Testis (tissue), 2 donors: ENCODE data around the gene WDR86.

Experiments used
- POLR2A ChIP-seq: fragments of 450-650 bp; IDR thresholded peaks from one replicate; pipeline ENCODE4 v1.6.1; 2017; ENCODE audit warnings: antibody characterized with exemption, mild to moderate bottlenecking, moderate library complexity
- TF ChIP-seq, protein P1 (sequence below), 3 experiments: fragments of 450-650 bp in 2 of 3; fragments of 200-600 bp in 1 of 3; sonication (generic) in 1 of 3; IDR thresholded peaks; one replicate each; pipeline ENCODE4 v1.5.1; 2016 to 2019; ENCODE audit warnings: antibody characterized with exemption in 3 of 3, mild to moderate bottlenecking in 2 of 3, moderate library complexity in 1 of 3

DNA sequence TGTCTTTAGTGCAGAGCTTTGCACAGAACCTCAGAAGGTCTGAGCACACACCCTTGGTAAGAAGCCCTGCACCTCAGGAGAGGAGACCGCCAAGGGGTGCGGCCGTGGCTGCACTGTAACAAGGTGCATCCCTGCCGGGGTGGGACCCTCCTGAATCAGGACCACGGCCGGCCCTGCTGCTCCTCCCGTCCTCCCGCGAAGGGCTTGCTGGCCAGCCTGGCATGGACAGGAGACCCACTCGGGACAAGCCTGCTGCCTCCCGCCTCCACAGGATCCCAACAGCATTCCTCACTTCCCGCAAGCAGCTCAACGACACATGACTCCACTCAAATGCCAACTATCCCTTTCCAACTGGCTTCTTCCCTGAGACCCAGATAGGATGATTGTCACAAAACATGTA is 12.8 kb downstream of the WDR86 start:
- no peak for TF ChIP-seq POLR2A
- TF ChIP-seq, protein P1, sequence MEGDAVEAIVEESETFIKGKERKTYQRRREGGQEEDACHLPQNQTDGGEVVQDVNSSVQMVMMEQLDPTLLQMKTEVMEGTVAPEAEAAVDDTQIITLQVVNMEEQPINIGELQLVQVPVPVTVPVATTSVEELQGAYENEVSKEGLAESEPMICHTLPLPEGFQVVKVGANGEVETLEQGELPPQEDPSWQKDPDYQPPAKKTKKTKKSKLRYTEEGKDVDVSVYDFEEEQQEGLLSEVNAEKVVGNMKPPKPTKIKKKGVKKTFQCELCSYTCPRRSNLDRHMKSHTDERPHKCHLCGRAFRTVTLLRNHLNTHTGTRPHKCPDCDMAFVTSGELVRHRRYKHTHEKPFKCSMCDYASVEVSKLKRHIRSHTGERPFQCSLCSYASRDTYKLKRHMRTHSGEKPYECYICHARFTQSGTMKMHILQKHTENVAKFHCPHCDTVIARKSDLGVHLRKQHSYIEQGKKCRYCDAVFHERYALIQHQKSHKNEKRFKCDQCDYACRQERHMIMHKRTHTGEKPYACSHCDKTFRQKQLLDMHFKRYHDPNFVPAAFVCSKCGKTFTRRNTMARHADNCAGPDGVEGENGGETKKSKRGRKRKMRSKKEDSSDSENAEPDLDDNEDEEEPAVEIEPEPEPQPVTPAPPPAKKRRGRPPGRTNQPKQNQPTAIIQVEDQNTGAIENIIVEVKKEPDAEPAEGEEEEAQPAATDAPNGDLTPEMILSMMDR (IDR thresholded peaks at IDR 0.05), result no peak
